Fibroblast of lung (primary cell): ENCODE data around the gene DPP6.

ENCODE experiments used
- CTCF ChIP-seq, 2 donors: IDR thresholded peaks in 1 of 2; conservative IDR thresholded peaks in 1 of 2; 1 replicate in 1 of 2; 2 replicates in 1 of 2; pipeline ENCODE4 v1.5.1; 2011 to 2012; ENCODE audit warnings: low read length in 2 of 2, control low read depth in 1 of 2, inconsistent platforms in 1 of 2, low read depth in 1 of 2, mild to moderate bottlenecking in 1 of 2
- EZH2 ChIP-seq: IDR thresholded peaks from 2 replicates; pipeline ENCODE4 v1.5.1; 2012; ENCODE audit warnings: low read length, control low read depth, mild to moderate bottlenecking; ENCODE audit errors: missing control alignments

- TF ChIP-seq CTCF (conservative IDR thresholded peaks at IDR 0.05 in 1 of 2, IDR thresholded peaks at IDR 0.05 in 1 of 2; ENCODE audit: low read depth in 1 of 2, low read length in 2 of 2) = no peak
- TF ChIP-seq EZH2 = no peak
Measured at GRCh38 chr7:154474903-154475520, 422.8 kb downstream of the DPP6 start.
